GM18909 (cell line): ENCODE data around the gene CXCR3.

Source experiments
- ATAC-seq: cut with Tn5 transposase; IDR thresholded peaks from one replicate; pipeline ENCODE4 v1.9.1; 2021; ENCODE audit warnings: mild to moderate bottlenecking; ENCODE audit not compliant: unreplicated experiment, poor library complexity

CXCR3 gene

DNA sequence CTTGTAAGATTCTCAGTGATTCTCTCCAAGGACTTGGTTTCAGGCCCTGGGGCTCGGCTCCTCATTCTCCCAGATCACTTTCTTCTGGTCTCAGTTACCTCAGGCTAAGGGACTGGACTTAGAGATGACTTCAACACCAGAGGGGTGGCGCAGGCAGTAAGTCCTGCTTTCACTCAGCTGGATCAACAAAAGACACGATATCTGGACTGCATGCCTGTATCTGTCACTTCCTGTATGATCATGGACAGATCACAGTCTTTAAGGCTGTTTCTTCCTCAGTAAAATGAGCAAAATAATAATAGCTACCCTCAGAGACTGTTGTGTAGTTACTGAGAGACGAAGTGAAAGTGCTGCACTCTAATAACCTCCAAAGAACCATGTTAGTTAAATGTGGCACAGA is 19.5 kb upstream of the CXCR3 start:
- ATAC-seq, result no peak

GRCh38 chrX:71637253-71637618 is 18.9 kb upstream of the CXCR3 start:
- ATAC-seq, result no peak

DNA sequence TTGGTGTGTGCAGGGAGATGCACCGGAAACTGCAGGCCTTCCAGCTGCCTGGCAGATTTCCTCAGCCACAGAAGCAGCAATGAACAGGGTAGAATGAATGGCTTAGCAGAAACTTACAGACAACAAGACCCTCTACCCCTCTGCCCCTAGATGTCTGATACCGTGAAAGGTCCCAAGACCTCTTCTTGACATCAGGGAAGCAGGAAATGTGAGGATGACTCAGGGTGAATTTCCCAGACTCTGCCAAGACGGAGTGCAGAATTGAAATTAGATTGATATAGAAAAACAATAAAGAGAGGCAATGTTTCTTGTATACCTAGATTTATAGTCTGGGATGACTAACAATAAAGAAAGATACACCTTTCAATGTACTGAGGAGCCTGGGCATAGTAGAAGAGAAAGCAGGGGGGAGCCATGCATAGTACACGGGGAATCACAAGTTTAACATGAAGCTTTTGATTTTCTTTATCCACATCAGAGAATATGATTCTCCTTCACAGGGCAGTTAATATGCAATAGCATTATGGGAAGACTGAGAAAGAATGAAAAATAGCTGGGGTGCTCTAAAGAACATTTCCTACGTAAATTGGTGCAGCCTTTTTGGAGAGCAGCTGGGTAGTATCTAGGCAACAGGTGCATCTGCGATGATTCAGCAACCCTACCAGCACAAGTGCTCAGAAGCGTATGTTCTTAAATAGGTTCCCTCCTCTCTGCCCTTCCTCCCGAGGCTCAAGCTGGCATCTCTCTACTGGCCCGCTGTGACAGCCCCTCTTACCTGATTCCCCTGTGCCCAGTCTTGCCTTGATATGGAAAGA is 18.3 kb upstream of the CXCR3 start:
- no peak for ATAC-seq

DNA sequence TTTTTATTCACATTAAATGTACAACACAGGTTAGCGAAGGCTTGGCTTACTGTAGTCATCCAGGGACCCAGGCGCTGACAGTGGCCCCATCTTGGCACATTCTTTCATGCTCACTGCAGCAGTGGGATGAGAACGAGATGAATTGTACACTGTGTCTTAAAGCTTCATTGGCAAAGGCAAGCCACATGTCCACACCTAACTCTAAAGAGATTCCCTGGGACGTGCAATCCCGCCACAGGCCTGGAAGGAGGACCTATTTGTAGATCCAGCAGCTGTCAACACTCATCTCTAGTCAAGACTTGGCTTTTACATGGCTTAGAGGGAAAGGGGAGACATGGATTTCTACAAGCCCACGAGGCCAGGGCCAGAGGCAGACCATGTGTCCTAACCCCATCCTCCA is 16.1 kb upstream of the CXCR3 start:
- ATAC-seq, result no peak

DNA sequence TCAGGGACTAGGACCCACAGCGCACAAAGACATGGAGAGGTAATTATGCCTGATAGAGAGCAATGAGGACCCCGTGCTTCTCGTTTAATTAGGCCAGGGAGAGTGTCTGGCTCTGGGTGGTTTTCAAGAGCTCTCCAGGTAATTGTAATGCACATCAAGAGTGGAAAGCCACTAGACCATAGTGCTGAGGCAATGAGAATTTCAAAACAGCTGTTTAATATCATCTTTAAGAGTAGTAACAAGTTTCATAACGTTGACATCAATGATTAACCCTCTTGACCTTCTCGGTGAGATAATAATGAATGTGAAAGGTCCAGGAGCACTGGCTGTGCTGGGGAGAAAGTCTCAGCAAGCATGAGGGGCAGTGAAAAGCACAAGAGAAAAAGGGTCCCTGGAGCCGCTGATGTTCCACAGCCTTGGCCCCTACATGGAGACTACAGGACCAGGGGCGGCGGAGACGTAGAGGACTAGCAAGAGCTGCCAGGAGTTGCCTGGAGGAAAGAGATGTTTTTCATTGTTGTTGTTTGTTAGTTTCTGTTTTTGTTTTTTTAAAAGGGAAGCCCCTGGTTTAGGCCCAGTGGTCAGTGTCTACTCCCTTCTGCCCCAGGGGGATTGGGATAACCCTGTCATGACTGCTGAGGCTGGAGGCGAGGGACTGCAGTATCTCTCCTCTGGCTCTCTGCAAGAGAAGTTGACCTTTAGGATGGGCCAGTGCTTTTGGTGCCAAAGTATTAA is 14.8 kb upstream of the CXCR3 start:
- peak; percentile 66 for ATAC-seq

- no peak for ATAC-seq
Observed at GRCh38 chrX:71629467-71629866, 11.2 kb upstream of the CXCR3 start.

- no peak for ATAC-seq
Observed at GRCh38 chrX:71627588-71628404, 9.5 kb upstream of the CXCR3 start.

GRCh38 chrX:71626576-71626975 is 8.3 kb upstream of the CXCR3 start:
- no peak for ATAC-seq

DNA sequence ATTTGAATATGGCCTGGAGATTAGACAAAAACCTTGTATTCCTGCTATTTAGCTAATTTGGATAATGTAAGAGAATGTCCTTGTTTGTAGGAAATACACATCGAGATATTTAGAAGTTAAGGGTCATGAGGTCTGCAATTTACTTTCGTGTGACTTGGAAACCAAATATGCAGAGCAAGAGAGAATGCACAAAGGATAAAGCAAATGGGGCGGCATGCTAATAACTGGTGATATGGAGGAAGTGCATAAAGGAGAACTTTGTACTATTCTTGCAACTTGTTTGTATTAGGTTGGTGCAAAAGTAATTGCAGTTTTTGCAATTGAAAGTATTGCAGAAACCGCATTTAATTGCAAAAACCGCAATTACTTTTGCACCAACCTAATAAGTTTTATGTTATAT is 7.2 kb upstream of the CXCR3 start:
- no peak for ATAC-seq

- ATAC-seq, result no peak
Observed at GRCh38 chrX:71623714-71624113, 5.4 kb upstream of the CXCR3 start.

GRCh38 chrX:71622576-71623450 is 4.5 kb upstream of the CXCR3 start:
- ATAC-seq, result peak; percentile 62

DNA sequence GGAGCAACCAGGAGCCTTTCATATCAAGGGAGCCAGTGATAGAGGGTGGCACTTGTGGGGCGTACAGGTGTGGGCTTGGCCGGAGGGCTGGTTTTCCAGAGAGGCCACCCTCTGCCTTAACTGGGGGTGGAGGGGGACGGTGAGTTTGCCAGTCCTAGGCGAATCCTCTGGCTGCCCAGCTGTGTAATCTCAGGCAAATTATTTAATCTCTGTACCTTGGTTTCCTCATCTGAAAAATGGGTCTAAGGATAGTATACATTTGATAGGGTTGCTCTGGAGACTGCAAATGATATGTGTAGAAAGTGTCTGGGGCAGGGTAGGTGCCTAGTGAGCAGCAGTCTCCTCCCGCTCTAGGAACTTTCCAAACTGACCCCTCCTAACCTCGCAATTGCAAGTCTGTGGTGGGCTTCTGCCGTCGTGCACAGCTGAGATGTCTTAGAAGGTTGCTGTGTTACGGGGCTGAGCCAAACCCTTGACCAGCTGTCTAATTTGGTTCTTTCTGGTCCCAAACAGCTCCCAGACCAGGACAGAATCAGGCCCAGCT is 3.8 kb upstream of the CXCR3 start:
- no peak for ATAC-seq

DNA sequence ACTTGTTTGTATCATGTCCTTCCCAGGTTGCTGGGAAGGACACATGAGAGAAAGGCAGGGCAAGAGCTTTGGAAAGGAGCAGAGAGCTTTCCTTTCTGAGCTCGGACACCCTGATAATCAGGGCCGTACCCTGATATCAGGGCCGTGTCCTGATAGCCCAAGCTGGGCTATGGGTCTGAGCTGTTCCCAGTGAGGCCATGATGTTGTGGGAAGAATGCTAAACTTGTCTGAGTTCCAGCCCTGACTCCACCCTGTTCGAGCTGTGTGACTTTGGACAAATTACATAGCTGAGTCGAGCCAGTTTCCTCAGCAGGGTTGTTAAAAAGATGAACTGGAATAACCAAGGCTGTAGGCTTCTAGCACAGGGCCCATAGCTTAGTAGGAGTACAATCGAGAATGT is 3.3 kb upstream of the CXCR3 start:
- ATAC-seq, result no peak

GRCh38 chrX:71619986-71620385 is 1.7 kb upstream of the CXCR3 start:
- ATAC-seq, result no peak

- no peak for ATAC-seq
Observed at GRCh38 chrX:71619193-71619592, 882 bp upstream of the CXCR3 start.

DNA sequence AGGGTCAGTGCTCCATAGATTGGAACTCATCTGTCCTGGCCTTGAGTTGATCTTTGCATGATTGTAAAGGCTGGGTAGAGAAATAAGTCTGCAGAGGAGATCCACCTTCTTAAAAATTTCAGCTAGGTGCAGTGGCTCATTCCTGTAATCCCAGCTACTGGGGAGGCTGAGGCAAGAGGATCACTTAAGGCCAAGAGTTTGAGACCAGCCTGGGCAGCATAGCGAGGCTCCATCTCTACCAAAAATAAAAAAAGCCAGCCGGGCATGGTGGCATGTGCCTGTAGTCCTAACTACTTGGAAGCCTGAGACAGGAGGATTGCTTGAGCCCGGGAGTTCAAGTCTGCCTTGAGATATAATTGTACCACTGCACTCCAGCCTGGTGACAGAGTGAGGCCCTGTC is 476 bp upstream of the CXCR3 start:
- ATAC-seq, result no peak

GRCh38 chrX:71617742-71618141 is 569 bp downstream of the CXCR3 start:
- no peak for ATAC-seq

- no peak for ATAC-seq
Observed at GRCh38 chrX:71616672-71617529, 1.4 kb downstream of the CXCR3 start.

DNA sequence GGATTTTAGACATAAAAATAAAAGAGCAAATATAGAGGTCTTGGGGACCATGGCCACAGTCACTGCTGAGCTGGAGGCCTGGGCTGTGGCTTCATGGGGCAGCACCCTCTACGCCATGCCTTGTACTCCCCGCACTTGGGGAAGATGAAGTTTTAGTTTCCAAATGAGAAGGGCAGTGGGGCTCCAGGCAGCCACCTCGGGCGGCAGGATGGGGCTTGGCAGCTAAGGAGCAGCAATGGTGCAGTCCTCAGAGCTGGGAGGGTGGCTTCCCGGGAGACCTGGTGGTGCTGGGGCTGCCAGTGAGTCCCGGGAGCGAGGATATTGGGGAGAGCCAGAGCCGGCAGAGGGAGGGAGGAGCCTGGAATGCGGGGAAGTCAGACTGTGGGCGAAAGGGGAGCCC is 2.4 kb downstream of the CXCR3 start:
- no peak for ATAC-seq
